SK-N-SH (cell line): ENCODE data around the gene SPON1. TPM values are rescaled to one million over a fixed set of nuclear protein-coding genes. Genes with fewer than 3 reads are reported as not detected.

Source experiments
- CTCF ChIA-PET: fragments of 300-600, 350-600 bp; formaldehyde crosslinking; extraction: SDS; loops from one replicate; lab custom pipeline; 2021; lab: Yijun Ruan, JAX
- POLR2A ChIA-PET: fragments of 350-600 bp; sonication (Branson Sonifier 250); formaldehyde crosslinking; extraction: SDS; loops from one replicate; lab custom pipeline; 2020; ENCODE audit warnings: antibody characterized with exemption, inconsistent platforms; lab: Yijun Ruan, JAX
- DNase-seq: peaks from one replicate; pipeline ENCODE4 v3.0.0; 2012
- H2AFZ ChIP-seq: fragments of 200-600 bp; sonication (generic); 2 replicates; pipeline ENCODE4 v1.8.1; 2016; ENCODE audit warnings: antibody characterized with exemption, mild to moderate bottlenecking, low read depth
- H3F3A ChIP-seq: fragments of 200-600 bp; sonication (generic); replicated peaks from 2 replicates; pipeline ENCODE3; 2016; ENCODE audit warnings: antibody characterized with exemption, mild to moderate bottlenecking; ENCODE audit not compliant: insufficient read depth
- H3K27ac ChIP-seq, 2 experiments: fragments of 200-500 bp in 1 of 2; fragments of 200-600 bp in 1 of 2; sonication (Bioruptor generic) in 1 of 2; sonication (generic), shearing (Covaris generic) in 1 of 2; 2 replicates each; pipeline versions ENCODE4 v1.5.1 to v1.6.1; 2014 to 2016; ENCODE audit warnings: low read depth in 2 of 2, inconsistent platforms in 1 of 2, low read length in 1 of 2, mild to moderate bottlenecking in 1 of 2, mixed read lengths in 1 of 2
- H3K27me3 ChIP-seq: fragments of 200-600 bp; sonication (generic), shearing (Covaris generic); 2 replicates; pipeline ENCODE4 v1.6.1; 2016; ENCODE audit warnings: mixed run types; ENCODE audit not compliant: insufficient read depth
- H3K36me3 ChIP-seq, 2 experiments: fragments of 200-500 bp in 1 of 2; fragments of 200-600 bp in 1 of 2; sonication (Bioruptor generic) in 1 of 2; sonication (generic) in 1 of 2; replicated peaks in 1 of 2; 2 replicates each; pipeline versions ENCODE3 to v1.5.1; 2014 to 2016; ENCODE audit warnings: low read length in 1 of 2, mild to moderate bottlenecking in 1 of 2; ENCODE audit not compliant: insufficient read depth in 2 of 2, control insufficient read depth in 1 of 2
- H3K4me1 ChIP-seq, 2 experiments: fragments of 200-500 bp in 1 of 2; fragments of 200-600 bp in 1 of 2; sonication (Bioruptor generic) in 1 of 2; sonication (generic), shearing (Covaris generic) in 1 of 2; 2 replicates each; pipeline versions ENCODE4 v1.5.1 to v1.6.1; 2014 to 2016; ENCODE audit warnings: low read depth in 1 of 2, low read length in 1 of 2, mixed run types in 1 of 2; ENCODE audit not compliant: insufficient read depth in 2 of 2, control insufficient read depth in 1 of 2
- H3K4me2 ChIP-seq: fragments of 200-600 bp; sonication (generic), shearing (Covaris generic); 2 replicates; pipeline ENCODE4 v1.6.1; 2017; ENCODE audit warnings: mixed run types
- H3K4me3 ChIP-seq, 2 experiments: fragments of 200-500 bp in 1 of 2; fragments of 200-600 bp in 1 of 2; sonication (Bioruptor generic) in 1 of 2; sonication (generic), shearing (Covaris generic) in 1 of 2; 2 replicates each; pipeline versions ENCODE4 v1.5.1 to v1.8.1; 2014 to 2016; ENCODE audit warnings: low read depth in 2 of 2, inconsistent platforms in 1 of 2, low read length in 1 of 2, mild to moderate bottlenecking in 1 of 2, mixed read lengths in 1 of 2, moderate library complexity in 1 of 2
- H3K79me2 ChIP-seq: fragments of 200-600 bp; sonication (generic); 2 replicates; pipeline ENCODE4 v1.8.1; 2017; ENCODE audit warnings: mild to moderate bottlenecking; ENCODE audit not compliant: insufficient read depth
- H3K9ac ChIP-seq: fragments of 200-600 bp; sonication (generic); 2 replicates; pipeline ENCODE4 v1.6.1; 2017; ENCODE audit warnings: mixed run types
- H3K9me2 ChIP-seq: fragments of 200-600 bp; sonication (generic); 2 replicates; pipeline ENCODE4 v1.6.1; 2017; ENCODE audit warnings: mixed run types
- H3K9me3 ChIP-seq: fragments of 200-600 bp; sonication (generic); 2 replicates; pipeline ENCODE4 v1.6.1; 2017; ENCODE audit warnings: mixed run types, mild to moderate bottlenecking, moderate library complexity
- H4K20me1 ChIP-seq: fragments of 200-600 bp; sonication (generic); 2 replicates; pipeline ENCODE4 v1.6.1; 2017; ENCODE audit warnings: mild to moderate bottlenecking, mixed run types; ENCODE audit not compliant: insufficient read depth
- CHD2 ChIP-seq: fragments of 150-350 bp; IDR thresholded peaks from 2 replicates; pipeline ENCODE4 v1.6.1; 2018; ENCODE audit warnings: low read length; ENCODE audit not compliant: partially characterized antibody
- CTCF ChIP-seq: fragments of 200-600 bp; sonication (generic); IDR thresholded peaks from 2 replicates; pipeline ENCODE4 v1.6.1; 2017; ENCODE audit warnings: antibody characterized with exemption, mild to moderate bottlenecking, moderate library complexity
- EZH2phosphoT487 ChIP-seq: fragments of 200-600 bp; sonication (generic); IDR thresholded peaks from 2 replicates; pipeline ENCODE4 v1.6.1; 2017; ENCODE audit warnings: low read depth, mixed run types, mild to moderate bottlenecking, antibody characterized with exemption, moderate library complexity, borderline replicate concordance
- FOXJ3 ChIP-seq: sonication (generic); formaldehyde crosslinking; IDR thresholded peaks from 2 replicates; pipeline ENCODE4 v1.5.1; 2020; ENCODE audit warnings: mild to moderate bottlenecking, missing genetic modification reagents
- FOXM1 ChIP-seq: IDR thresholded peaks from 2 replicates; pipeline ENCODE4 v1.4.0; 2012; ENCODE audit warnings: low read depth, mild to moderate bottlenecking
- MXI1 ChIP-seq: IDR thresholded peaks from 2 replicates; pipeline ENCODE4 v1.6.1; 2012; ENCODE audit warnings: mild to moderate bottlenecking, low read depth, low read length, improper control_type of control experiment
- NRF1 ChIP-seq: IDR thresholded peaks from 2 replicates; pipeline ENCODE4 v1.6.1; 2012; ENCODE audit warnings: low read depth, mild to moderate bottlenecking, low read length
- POLR2AphosphoS5 ChIP-seq: IDR thresholded peaks from 2 replicates; pipeline ENCODE4 v1.6.1; 2012; ENCODE audit warnings: low read depth, low read length
- RCOR1 ChIP-seq: fragments of 150-350 bp; IDR thresholded peaks from 2 replicates; pipeline ENCODE4 v1.6.1; 2017; ENCODE audit warnings: antibody characterized with exemption, low read length
- RFX5 ChIP-seq: IDR thresholded peaks from 2 replicates; pipeline ENCODE4 v1.6.1; 2012; ENCODE audit warnings: mild to moderate bottlenecking, improper control_type of control experiment, low read length
- RXRA ChIP-seq: IDR thresholded peaks from 2 replicates; pipeline ENCODE4 v1.4.0; 2012; ENCODE audit warnings: low read depth, mild to moderate bottlenecking, borderline replicate concordance
- SIN3A ChIP-seq: IDR thresholded peaks from 2 replicates; pipeline ENCODE4 v1.6.1; 2012; ENCODE audit warnings: low read depth, mild to moderate bottlenecking, low read length, moderate library complexity, borderline replicate concordance
- SMC3 ChIP-seq: IDR thresholded peaks from 2 replicates; pipeline ENCODE4 v1.6.1; 2012; ENCODE audit warnings: low read depth, low read length, improper control_type of control experiment
- TAF1 ChIP-seq: IDR thresholded peaks from 2 replicates; pipeline ENCODE4 v1.6.1; 2012; ENCODE audit warnings: low read depth, mild to moderate bottlenecking, low read length, moderate library complexity, borderline replicate concordance
- TEAD4 ChIP-seq: IDR thresholded peaks from 2 replicates; pipeline ENCODE4 v1.4.0; 2012; ENCODE audit warnings: mild to moderate bottlenecking, borderline replicate concordance; ENCODE audit not compliant: insufficient read depth
- USF2 ChIP-seq: fragments of 150-350 bp; IDR thresholded peaks from 2 replicates; pipeline ENCODE4 v1.6.1; 2017; ENCODE audit warnings: antibody characterized with exemption, low read length, low read depth, borderline replicate concordance
- YY1 ChIP-seq: IDR thresholded peaks from 2 replicates; pipeline ENCODE4 v1.4.0; 2012; ENCODE audit warnings: low read depth, mild to moderate bottlenecking
- ZBTB33 ChIP-seq: IDR thresholded peaks from 2 replicates; pipeline ENCODE4 v1.4.0; 2012; ENCODE audit warnings: low read depth, borderline replicate concordance
- polyA plus RNA-seq, 3 experiments: library from polyadenylated mRNA; depleted of rRNA; stranded (reverse); fragments of >200 nt; gene quantifications; 2 replicates each; pipeline ENCODE4 v1.2.3, GENCODE V29; 2012
- TF ChIP-seq, protein P1 (sequence below): fragments of 150-350 bp; IDR thresholded peaks from 2 replicates; pipeline ENCODE4 v1.6.1; 2016; ENCODE audit warnings: mild to moderate bottlenecking, low read depth, low read length

The SPON1 gene
- polyA plus RNA-seq, 1 of the 3 experiments (the other 2 are of a cell fraction), result not detected

GRCh38 chr11:14212986-14213385, 250.5 kb downstream of the SPON1 start:
- Histone ChIP-seq H3F3A (no peaks in the 10 kb centered on the region), H3K4me1 (no peaks in the 10 kb centered on the region), H3K79me2 (no peaks in the 10 kb centered on the region), H3K4me3 (no peak overlapping the region), H3K4me2 (no peak overlapping the region), H3K27me3 (peaks cover 3% of the 10 kb centered on the region; the same call in 1 of the 2 replicates), H3K9me2 (no peaks in the 10 kb centered on the region), H3K36me3 (no peaks in the 10 kb centered on the region), H3K9ac (no peak overlapping the region), H3K9me3 (no peaks in the 10 kb centered on the region), H3K27ac (no peak overlapping the region), H2AFZ (no peak overlapping the region), H4K20me1 (no peaks in the 10 kb centered on the region)
- POLR2A ChIA-PET, result no interaction called here
- CTCF ChIA-PET, result interaction anchor here (1.5 kb wide), 1 partner anchor 9 kb away, joined by 5 read pairs; no protein-coding TSS in a partner anchor
- no peak for DNase-seq
- TF ChIP-seq RFX5 (no peak), CHD2 (no peak), TAF1 (no peak), SMC3 (no peak), SIN3A (no peak), TEAD4 (no peak), CTCF (no peak), POLR2AphosphoS5 (no peak), YY1 (no peak), RXRA (no peak), NRF1 (no peak), EZH2phosphoT487 (no peak), ZBTB33 (no peak), RCOR1 (no peak), MXI1 (no peak), FOXJ3 (CRISPR knock-in tag) (no peak), FOXM1 (no peak), USF2 (no peak)
- TF ChIP-seq, protein P1, sequence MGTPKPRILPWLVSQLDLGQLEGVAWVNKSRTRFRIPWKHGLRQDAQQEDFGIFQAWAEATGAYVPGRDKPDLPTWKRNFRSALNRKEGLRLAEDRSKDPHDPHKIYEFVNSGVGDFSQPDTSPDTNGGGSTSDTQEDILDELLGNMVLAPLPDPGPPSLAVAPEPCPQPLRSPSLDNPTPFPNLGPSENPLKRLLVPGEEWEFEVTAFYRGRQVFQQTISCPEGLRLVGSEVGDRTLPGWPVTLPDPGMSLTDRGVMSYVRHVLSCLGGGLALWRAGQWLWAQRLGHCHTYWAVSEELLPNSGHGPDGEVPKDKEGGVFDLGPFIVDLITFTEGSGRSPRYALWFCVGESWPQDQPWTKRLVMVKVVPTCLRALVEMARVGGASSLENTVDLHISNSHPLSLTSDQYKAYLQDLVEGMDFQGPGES, result no peak
